ENCODE data around the gene RANBP1. TPM values are rescaled to one million over a fixed set of nuclear protein-coding genes. Genes with fewer than 3 reads are reported as not detected.

Gene RANBP1
- total and polyA plus RNA-seq, 2 of the 13 experiments (the other 11 are each of a cell fraction or from before 2014, with no cell fraction given) = 181 to 492 TPM

DNA sequence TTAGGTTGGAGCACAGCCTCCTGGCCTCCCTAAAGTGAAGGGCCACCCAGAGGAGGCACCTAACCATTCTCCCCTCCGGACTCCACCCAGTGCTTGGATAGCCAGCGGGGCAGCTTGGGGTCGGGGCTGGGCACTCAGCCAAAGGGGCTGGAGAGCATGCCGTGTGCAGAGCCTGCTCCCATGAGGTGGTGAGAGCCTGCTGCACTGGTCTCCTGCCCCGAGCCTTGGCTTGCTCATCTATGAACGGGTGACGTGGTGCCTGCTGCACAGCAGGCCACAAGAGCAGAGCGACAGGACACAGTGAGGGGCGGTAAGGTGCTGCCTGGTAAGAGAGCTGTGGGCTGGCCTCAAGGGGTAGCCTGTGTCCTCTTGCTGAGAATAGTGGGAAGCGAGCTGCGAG, 49.0 kb downstream of the RANBP1 start (continued):
- TF ChIP-seq, protein P1, sequence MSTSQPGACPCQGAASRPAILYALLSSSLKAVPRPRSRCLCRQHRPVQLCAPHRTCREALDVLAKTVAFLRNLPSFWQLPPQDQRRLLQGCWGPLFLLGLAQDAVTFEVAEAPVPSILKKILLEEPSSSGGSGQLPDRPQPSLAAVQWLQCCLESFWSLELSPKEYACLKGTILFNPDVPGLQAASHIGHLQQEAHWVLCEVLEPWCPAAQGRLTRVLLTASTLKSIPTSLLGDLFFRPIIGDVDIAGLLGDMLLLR (CRISPR knock-in tag; IDR thresholded peaks at IDR 0.05) = no peak
- TF ChIP-seq STAT5B (CRISPR knock-in tag; IDR thresholded peaks at IDR 0.05) (no peak), ZNF543 (CRISPR knock-in tag; IDR thresholded peaks at IDR 0.05) (no peak), ZNF180 (CRISPR knock-in tag; IDR thresholded peaks at IDR 0.05; ENCODE audit: borderline replicate concordance, low read depth) (no peak), HNF4G (IDR thresholded peaks at IDR 0.05; ENCODE audit: borderline replicate concordance, low read depth, low read length) (no peak), HNF4G (CRISPR knock-in tag; IDR thresholded peaks at IDR 0.05; ENCODE audit: borderline replicate concordance, low read depth) (no peak), ZNF326 (CRISPR knock-in tag; IDR thresholded peaks at IDR 0.05; ENCODE audit: borderline replicate concordance) (no peak), TOE1 (CRISPR knock-in tag; IDR thresholded peaks at IDR 0.05) (no peak)
- TF ChIP-seq, protein P2, sequence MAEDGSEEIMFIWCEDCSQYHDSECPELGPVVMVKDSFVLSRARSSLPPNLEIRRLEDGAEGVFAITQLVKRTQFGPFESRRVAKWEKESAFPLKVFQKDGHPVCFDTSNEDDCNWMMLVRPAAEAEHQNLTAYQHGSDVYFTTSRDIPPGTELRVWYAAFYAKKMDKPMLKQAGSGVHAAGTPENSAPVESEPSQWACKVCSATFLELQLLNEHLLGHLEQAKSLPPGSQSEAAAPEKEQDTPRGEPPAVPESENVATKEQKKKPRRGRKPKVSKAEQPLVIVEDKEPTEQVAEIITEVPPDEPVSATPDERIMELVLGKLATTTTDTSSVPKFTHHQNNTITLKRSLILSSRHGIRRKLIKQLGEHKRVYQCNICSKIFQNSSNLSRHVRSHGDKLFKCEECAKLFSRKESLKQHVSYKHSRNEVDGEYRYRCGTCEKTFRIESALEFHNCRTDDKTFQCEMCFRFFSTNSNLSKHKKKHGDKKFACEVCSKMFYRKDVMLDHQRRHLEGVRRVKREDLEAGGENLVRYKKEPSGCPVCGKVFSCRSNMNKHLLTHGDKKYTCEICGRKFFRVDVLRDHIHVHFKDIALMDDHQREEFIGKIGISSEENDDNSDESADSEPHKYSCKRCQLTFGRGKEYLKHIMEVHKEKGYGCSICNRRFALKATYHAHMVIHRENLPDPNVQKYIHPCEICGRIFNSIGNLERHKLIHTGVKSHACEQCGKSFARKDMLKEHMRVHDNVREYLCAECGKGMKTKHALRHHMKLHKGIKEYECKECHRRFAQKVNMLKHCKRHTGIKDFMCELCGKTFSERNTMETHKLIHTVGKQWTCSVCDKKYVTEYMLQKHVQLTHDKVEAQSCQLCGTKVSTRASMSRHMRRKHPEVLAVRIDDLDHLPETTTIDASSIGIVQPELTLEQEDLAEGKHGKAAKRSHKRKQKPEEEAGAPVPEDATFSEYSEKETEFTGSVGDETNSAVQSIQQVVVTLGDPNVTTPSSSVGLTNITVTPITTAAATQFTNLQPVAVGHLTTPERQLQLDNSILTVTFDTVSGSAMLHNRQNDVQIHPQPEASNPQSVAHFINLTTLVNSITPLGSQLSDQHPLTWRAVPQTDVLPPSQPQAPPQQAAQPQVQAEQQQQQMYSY (CRISPR knock-in tag; IDR thresholded peaks at IDR 0.05) = no peak

DNA sequence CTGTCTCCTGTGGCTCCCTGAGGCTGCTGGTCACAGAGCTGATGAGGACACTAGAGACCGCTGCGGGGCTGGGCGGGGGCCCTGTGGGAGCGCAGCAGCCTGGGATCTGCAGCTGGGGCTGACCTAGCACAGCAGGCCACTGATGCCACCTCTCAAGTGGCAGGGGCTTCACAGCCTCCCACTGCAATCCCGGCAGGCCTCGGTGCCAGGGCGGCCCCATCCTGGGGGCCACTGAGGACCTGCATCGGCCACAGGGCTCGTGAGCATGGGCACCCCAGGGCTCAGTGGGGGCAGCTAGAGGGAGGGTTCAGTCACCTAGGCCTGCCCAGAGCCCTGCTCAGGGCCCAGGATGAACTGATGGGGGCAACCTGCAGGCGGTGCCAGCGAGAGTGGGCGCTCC, 49.5 kb downstream of the RANBP1 start:
- Histone ChIP-seq H3K4me1 (ENCODE audit: insufficient read depth, low read length) (no peaks in the 10 kb centered on the region), H3K27me3 (ENCODE audit: control insufficient read depth in 1 of 2, insufficient read depth in 2 of 2, low read length in 2 of 2) (peaks cover 11 to 46% of the 10 kb centered on the region in 2 experiments), H3K4me3 (replicated peaks in 1 of 3; ENCODE audit: insufficient read depth in 1 of 3, low read depth in 2 of 3, low read length in 3 of 3) (no peak overlapping the region), H3K27ac (ENCODE audit: extremely low read length, insufficient read depth, low read length) (no peak overlapping the region), H4K20me1 (ENCODE audit: insufficient read depth, low read length) (peaks cover 3% of the 10 kb centered on the region; the same call in 1 of the 2 replicates), H3K36me3 (replicated peaks in 1 of 2; ENCODE audit: control insufficient read depth in 1 of 2, insufficient read depth in 2 of 2, low read length in 2 of 2) (no peaks in the 10 kb centered on the region), H3K9ac (ENCODE audit: insufficient read depth, low read depth, low read length) (no peak overlapping the region), H2AFZ (ENCODE audit: low read length) (no peak overlapping the region), H3K9me3 (ENCODE audit: low read length) (no peaks in the 10 kb centered on the region), H3K79me2 (ENCODE audit: insufficient read depth, low read length) (no peaks in the 10 kb centered on the region), H3K4me2 (ENCODE audit: low read depth, low read length) (no peak overlapping the region)
- ChIA-PET CTCF (ENCODE audit: low intra/inter-chr PET ratio, low total read pairs) (no interaction called here), POLR2A (no interaction called here)
- no peak for DNase-seq (ENCODE audit: low spot score)
- no peak for ATAC-seq
- in situ Hi-C loops (cut with HindIII; ENCODE audit: extremely low pct_ligation_motif_present, low pct_unique_long_range_greater_than_20kb) (loop anchor here (25.0 kb wide), 1 partner anchor 1203 kb away; no protein-coding TSS in a partner anchor), intact Hi-C loops (cut with micrococcal nuclease; ENCODE audit: unreplicated experiment) (no loop called here)
- no TSS peak for BruUV-seq (replicated peaks)
- WGBS (ENCODE audit: low lambda C conversion rate) = 3% methylated on average over 7 of the region's 12 CpGs
- FAIRE-seq = no peak
- TF ChIP-seq ARNT2 (CRISPR knock-in tag; IDR thresholded peaks at IDR 0.05; ENCODE audit: low read depth) (no peak), KDM2A (CRISPR knock-in tag; IDR thresholded peaks at IDR 0.05; ENCODE audit: borderline replicate concordance, low read depth) (no peak)
- TF ChIP-seq, protein P3, sequence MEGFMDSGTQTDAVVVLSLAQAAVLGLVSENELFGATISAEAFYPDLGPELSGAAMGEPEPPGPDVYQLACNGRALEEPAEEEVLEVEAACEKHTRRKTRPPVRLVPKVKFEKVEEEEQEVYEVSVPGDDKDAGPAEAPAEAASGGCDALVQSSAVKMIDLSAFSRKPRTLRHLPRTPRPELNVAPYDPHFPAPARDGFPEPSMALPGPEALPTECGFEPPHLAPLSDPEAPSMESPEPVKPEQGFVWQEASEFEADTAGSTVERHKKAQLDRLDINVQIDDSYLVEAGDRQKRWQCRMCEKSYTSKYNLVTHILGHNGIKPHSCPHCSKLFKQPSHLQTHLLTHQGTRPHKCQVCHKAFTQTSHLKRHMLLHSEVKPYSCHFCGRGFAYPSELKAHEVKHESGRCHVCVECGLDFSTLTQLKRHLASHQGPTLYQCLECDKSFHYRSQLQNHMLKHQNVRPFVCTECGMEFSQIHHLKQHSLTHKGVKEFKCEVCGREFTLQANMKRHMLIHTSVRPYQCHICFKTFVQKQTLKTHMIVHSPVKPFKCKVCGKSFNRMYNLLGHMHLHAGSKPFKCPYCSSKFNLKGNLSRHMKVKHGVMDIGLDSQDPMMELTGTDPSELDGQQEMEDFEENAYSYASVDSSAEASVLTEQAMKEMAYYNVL (CRISPR knock-in tag; IDR thresholded peaks at IDR 0.05; ENCODE audit: borderline replicate concordance) = no peak
- TF ChIP-seq, protein P4, sequence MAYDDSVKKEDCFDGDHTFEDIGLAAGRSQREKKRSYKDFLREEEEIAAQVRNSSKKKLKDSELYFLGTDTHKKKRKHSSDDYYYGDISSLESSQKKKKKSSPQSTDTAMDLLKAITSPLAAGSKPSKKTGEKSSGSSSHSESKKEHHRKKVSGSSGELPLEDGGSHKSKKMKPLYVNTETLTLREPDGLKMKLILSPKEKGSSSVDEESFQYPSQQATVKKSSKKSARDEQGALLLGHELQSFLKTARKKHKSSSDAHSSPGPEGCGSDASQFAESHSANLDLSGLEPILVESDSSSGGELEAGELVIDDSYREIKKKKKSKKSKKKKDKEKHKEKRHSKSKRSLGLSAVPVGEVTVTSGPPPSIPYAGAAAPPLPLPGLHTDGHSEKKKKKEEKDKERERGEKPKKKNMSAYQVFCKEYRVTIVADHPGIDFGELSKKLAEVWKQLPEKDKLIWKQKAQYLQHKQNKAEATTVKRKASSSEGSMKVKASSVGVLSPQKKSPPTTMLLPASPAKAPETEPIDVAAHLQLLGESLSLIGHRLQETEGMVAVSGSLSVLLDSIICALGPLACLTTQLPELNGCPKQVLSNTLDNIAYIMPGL (CRISPR knock-in tag; IDR thresholded peaks at IDR 0.05; ENCODE audit: borderline replicate concordance in 1 of 2, low read depth in 1 of 2) = no peak
